ENCODE data around the gene MAMSTR.

The MAMSTR gene

DNA sequence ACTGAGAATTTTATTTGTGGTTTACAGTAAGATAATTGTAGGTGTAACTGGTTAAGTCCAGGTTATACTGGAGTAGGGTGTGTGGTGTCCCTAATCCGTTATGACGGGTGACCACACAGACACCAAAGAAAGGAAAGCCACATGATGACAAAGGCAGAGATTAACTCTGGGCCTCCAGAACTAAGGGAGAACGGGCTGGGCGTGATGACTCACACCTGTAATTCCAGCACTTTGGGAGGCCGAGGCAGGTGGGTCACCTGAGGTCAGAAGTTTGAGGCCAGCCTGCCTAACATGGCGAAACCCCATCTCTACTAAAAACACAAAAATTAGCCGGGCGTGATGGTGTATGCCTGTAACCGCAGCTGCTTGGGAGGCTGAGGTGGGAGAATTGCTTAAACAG, 33.9 kb downstream of the MAMSTR start:
- H3K9me3 ChIP-seq (ENCODE audit: insufficient read depth, low read depth, low read length), result no peaks in the 10 kb centered on the region
- H3K9me2 ChIP-seq (replicated peaks; ENCODE audit: low read depth, low read length), result no peaks in the 10 kb centered on the region
- H2AFZ ChIP-seq (ENCODE audit: low read length), result no peak overlapping the region
- H4K20me1 ChIP-seq (ENCODE audit: insufficient read depth, low read length, poor library complexity, severe bottlenecking), result no peaks in the 10 kb centered on the region
- no peak overlapping the region for H3K4me3 ChIP-seq (ENCODE audit: low read length, poor library complexity, severe bottlenecking)
- H3K79me2 ChIP-seq (ENCODE audit: insufficient read depth, low read length), result no peaks in the 10 kb centered on the region
- peaks cover 4% of the 10 kb centered on the region for H3K4me1 ChIP-seq (ENCODE audit: insufficient read depth, low read length, poor library complexity, severe bottlenecking)
- no peaks in the 10 kb centered on the region for H3F3A ChIP-seq (ENCODE audit: low read depth)
- no peak overlapping the region for H3K9ac ChIP-seq (ENCODE audit: low read depth, low read length, poor library complexity, severe bottlenecking)
- no peak overlapping the region for H3K4me2 ChIP-seq (ENCODE audit: low read depth, low read length, poor library complexity, severe bottlenecking)
- no peak for TF ChIP-seq EZH2phosphoT487 (IDR thresholded peaks at IDR 0.05; ENCODE audit: borderline replicate concordance)
- TF ChIP-seq, protein P1, sequence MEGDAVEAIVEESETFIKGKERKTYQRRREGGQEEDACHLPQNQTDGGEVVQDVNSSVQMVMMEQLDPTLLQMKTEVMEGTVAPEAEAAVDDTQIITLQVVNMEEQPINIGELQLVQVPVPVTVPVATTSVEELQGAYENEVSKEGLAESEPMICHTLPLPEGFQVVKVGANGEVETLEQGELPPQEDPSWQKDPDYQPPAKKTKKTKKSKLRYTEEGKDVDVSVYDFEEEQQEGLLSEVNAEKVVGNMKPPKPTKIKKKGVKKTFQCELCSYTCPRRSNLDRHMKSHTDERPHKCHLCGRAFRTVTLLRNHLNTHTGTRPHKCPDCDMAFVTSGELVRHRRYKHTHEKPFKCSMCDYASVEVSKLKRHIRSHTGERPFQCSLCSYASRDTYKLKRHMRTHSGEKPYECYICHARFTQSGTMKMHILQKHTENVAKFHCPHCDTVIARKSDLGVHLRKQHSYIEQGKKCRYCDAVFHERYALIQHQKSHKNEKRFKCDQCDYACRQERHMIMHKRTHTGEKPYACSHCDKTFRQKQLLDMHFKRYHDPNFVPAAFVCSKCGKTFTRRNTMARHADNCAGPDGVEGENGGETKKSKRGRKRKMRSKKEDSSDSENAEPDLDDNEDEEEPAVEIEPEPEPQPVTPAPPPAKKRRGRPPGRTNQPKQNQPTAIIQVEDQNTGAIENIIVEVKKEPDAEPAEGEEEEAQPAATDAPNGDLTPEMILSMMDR (conservative IDR thresholded peaks at IDR 0.05; ENCODE audit: low read length), result no peak
- no peaks in the 10 kb centered on the region for H3K36me3 ChIP-seq (ENCODE audit: insufficient read depth, low read length)
- no peaks in the 10 kb centered on the region for H3K27me3 ChIP-seq (ENCODE audit: insufficient read depth, low read length, poor library complexity, severe bottlenecking)

DNA sequence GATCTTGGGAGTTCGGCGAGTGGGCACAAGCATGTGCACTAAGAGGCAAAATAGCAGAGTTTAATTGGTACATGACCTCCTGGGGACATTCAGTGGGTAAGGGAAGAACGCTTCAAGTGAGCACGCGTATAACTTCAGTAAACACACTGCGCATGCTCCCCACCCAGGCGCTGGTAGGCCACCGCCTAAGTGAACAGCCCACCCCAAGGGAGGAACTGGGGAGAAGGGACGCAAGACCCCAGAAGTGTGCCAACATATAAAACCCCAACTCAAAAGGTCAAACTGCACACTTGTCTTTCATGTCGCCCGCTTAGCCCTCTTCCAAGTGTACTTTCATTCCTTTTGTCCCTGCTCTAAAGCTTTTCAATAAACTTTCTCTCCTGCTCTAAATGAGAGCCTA, 36.2 kb downstream of the MAMSTR start:
- Histone ChIP-seq H3K9ac (ENCODE audit: low read depth, low read length, poor library complexity, severe bottlenecking) (no peak overlapping the region), H3K9me3 (ENCODE audit: insufficient read depth, low read depth, low read length) (no peaks in the 10 kb centered on the region), H3K36me3 (ENCODE audit: insufficient read depth, low read length) (no peaks in the 10 kb centered on the region), H3F3A (ENCODE audit: low read depth) (no peaks in the 10 kb centered on the region), H3K9me2 (replicated peaks; ENCODE audit: low read depth, low read length) (no peaks in the 10 kb centered on the region), H3K4me3 (ENCODE audit: low read length, poor library complexity, severe bottlenecking) (no peak overlapping the region), H3K79me2 (ENCODE audit: insufficient read depth, low read length) (no peaks in the 10 kb centered on the region), H2AFZ (ENCODE audit: low read length) (no peak overlapping the region), H3K4me2 (ENCODE audit: low read depth, low read length, poor library complexity, severe bottlenecking) (no peak overlapping the region), H4K20me1 (ENCODE audit: insufficient read depth, low read length, poor library complexity, severe bottlenecking) (no peaks in the 10 kb centered on the region), H3K27me3 (ENCODE audit: insufficient read depth, low read length, poor library complexity, severe bottlenecking) (no peaks in the 10 kb centered on the region), H3K4me1 (ENCODE audit: insufficient read depth, low read length, poor library complexity, severe bottlenecking) (peaks cover 5% of the 10 kb centered on the region)
- TF ChIP-seq, protein P1 (conservative IDR thresholded peaks at IDR 0.05; ENCODE audit: low read length), result no peak
- TF ChIP-seq EZH2phosphoT487 (IDR thresholded peaks at IDR 0.05; ENCODE audit: borderline replicate concordance), result no peak

DNA sequence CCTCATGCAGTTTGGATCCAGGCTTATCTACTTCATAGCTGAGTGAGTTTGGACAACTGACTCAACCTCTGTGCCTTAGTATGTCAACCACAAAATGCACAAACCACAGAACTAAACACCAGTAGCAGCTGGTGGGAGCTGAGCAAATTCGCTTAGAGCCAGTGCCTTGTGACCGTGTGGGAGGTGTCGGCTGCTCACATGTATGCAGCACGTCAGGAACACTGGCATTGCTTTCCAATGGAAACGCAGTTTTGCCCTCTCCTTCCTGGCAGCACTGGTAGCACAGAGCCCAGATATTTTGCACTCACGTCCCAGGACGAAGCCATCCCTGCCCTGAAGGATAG, 38.4 kb downstream of the MAMSTR start:
- Histone ChIP-seq H3K9me2 (replicated peaks; ENCODE audit: low read depth, low read length) (no peaks in the 10 kb centered on the region), H3K4me1 (ENCODE audit: insufficient read depth, low read length, poor library complexity, severe bottlenecking) (peaks cover 5% of the 10 kb centered on the region), H4K20me1 (ENCODE audit: insufficient read depth, low read length, poor library complexity, severe bottlenecking) (no peaks in the 10 kb centered on the region), H3F3A (ENCODE audit: low read depth) (no peaks in the 10 kb centered on the region), H3K4me3 (ENCODE audit: low read length, poor library complexity, severe bottlenecking) (no peak overlapping the region), H3K36me3 (ENCODE audit: insufficient read depth, low read length) (no peaks in the 10 kb centered on the region), H3K4me2 (ENCODE audit: low read depth, low read length, poor library complexity, severe bottlenecking) (no peak overlapping the region), H3K9ac (ENCODE audit: low read depth, low read length, poor library complexity, severe bottlenecking) (no peak overlapping the region), H2AFZ (ENCODE audit: low read length) (no peak overlapping the region), H3K79me2 (ENCODE audit: insufficient read depth, low read length) (no peaks in the 10 kb centered on the region), H3K27me3 (ENCODE audit: insufficient read depth, low read length, poor library complexity, severe bottlenecking) (no peaks in the 10 kb centered on the region), H3K9me3 (ENCODE audit: insufficient read depth, low read depth, low read length) (no peaks in the 10 kb centered on the region)
- TF ChIP-seq EZH2phosphoT487 (IDR thresholded peaks at IDR 0.05; ENCODE audit: borderline replicate concordance), result no peak
- TF ChIP-seq, protein P1 (conservative IDR thresholded peaks at IDR 0.05; ENCODE audit: low read length), result no peak
